ENCODE results near the gene HBD. TPM values are rescaled to one million over a fixed set of nuclear protein-coding genes. Genes with fewer than 3 reads are reported as not detected.
"Not testable (repeated sequence)": the region's sequence is repeated elsewhere in the genome, so short reads cannot be mapped to it uniquely, and the experiment has no call there.

Gene HBD
- total RNA-seq, 2 donors from 2014 or later, result not detected

DNA sequence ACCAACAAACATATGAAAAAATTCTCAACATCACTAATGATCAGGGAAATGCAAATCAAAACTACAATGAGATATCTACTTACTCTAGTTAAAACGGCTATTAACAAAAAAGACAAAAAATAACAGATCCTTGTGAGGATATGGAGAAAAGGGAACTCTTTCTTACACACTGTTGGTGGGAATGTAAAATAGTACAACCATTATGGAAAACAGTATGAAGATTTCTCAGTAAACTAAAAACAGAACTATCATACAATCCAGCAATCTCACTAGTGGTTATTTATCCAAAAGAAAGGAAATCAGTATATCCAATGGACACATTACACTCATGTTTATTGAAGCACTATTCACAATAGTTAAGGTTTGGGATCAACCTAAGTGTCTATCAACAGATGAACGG is 31.5 kb upstream of the HBD start:
- Histone ChIP-seq H3K9ac (ENCODE audit: low read depth in 2 of 2, low read length in 2 of 2) (no peak overlapping the region), H3K27ac (no peak overlapping the region), H3K4me1 (no peaks in the 10 kb centered on the region), H3K36me3 (no peaks in the 10 kb centered on the region), H3K9me3 (no peaks in the 10 kb centered on the region), H3K27me3 (no peaks in the 10 kb centered on the region), H3K4me3 (no peak overlapping the region)
- TF ChIP-seq, protein P1, sequence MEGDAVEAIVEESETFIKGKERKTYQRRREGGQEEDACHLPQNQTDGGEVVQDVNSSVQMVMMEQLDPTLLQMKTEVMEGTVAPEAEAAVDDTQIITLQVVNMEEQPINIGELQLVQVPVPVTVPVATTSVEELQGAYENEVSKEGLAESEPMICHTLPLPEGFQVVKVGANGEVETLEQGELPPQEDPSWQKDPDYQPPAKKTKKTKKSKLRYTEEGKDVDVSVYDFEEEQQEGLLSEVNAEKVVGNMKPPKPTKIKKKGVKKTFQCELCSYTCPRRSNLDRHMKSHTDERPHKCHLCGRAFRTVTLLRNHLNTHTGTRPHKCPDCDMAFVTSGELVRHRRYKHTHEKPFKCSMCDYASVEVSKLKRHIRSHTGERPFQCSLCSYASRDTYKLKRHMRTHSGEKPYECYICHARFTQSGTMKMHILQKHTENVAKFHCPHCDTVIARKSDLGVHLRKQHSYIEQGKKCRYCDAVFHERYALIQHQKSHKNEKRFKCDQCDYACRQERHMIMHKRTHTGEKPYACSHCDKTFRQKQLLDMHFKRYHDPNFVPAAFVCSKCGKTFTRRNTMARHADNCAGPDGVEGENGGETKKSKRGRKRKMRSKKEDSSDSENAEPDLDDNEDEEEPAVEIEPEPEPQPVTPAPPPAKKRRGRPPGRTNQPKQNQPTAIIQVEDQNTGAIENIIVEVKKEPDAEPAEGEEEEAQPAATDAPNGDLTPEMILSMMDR (IDR thresholded peaks at IDR 0.05), result no peak
- no peak for DNase-seq
- intact Hi-C loops (cut with DNase I), result no loop called here

DNA sequence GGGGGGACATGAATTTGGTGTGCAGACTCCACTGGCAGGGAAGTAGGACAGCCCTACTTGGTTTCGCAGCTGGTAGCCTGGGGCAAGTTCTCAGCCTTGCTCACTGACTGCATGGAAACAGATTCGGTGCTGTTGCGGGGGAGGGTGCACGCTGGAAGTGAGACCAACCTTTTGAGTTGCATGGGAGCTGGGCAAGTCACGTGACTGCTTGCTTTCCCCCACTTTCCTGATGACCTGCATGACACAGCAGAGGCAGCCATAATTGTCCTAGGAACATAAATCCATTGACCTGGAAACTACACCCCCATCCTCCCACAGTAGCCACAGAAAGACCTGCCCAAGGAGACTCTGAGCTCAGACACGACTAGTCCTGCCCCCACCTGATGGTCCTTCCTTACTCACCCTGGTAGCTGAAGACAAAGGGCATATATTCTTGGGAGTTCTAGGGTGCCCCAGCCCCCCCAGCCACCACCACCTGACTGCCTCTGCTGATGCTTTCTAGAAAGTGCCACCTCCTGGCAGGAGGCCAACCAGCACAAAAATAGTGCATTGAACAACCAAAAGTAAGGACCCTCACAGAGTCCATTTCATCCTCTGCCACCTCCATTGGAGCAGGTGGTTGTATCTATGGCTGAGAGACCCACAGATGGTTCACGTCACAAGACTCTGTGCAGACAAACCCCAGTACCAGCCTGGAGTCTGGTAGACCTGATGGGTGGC is 24.4 kb upstream of the HBD start:
- DNase-seq, result no peak
- Histone ChIP-seq H3K36me3 (no peaks in the 10 kb centered on the region), H3K9me3 (no peaks in the 10 kb centered on the region), H3K9ac (ENCODE audit: low read depth in 2 of 2, low read length in 2 of 2) (no peak overlapping the region), H3K27me3 (no peaks in the 10 kb centered on the region), H3K4me3 (no peak overlapping the region), H3K27ac (no peak overlapping the region), H3K4me1 (no peaks in the 10 kb centered on the region)
- TF ChIP-seq, protein P1 (IDR thresholded peaks at IDR 0.05), result no peak
- intact Hi-C loops (cut with DNase I), result no loop called here

DNA sequence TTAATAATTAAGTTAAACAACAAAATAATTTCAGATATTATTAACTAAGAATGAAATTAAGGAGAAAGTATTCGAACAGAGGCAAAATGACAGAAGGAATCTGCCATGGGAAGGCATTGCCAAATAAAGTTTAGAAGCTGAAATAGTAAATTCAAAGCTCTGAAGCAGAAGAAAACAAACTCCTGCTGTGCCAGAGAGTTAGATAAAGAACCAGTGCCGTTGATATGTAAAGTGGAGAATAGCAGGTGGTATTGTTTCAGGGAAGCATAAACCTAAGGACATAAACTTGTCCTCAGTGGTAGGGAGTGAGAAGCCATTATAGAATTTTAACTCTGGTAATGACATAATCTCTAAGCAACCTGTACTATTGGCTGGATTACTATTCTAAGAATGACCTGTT is 23.0 kb upstream of the HBD start:
- Histone ChIP-seq H3K9ac (ENCODE audit: low read depth in 2 of 2, low read length in 2 of 2) (no peak overlapping the region), H3K4me3 (no peak overlapping the region), H3K27me3 (no peaks in the 10 kb centered on the region), H3K36me3 (no peaks in the 10 kb centered on the region), H3K27ac (no peak overlapping the region), H3K9me3 (no peaks in the 10 kb centered on the region), H3K4me1 (no peaks in the 10 kb centered on the region)
- intact Hi-C loops (cut with DNase I), result no loop called here
- TF ChIP-seq, protein P1 (IDR thresholded peaks at IDR 0.05), result no peak
- DNase-seq, result no peak

DNA sequence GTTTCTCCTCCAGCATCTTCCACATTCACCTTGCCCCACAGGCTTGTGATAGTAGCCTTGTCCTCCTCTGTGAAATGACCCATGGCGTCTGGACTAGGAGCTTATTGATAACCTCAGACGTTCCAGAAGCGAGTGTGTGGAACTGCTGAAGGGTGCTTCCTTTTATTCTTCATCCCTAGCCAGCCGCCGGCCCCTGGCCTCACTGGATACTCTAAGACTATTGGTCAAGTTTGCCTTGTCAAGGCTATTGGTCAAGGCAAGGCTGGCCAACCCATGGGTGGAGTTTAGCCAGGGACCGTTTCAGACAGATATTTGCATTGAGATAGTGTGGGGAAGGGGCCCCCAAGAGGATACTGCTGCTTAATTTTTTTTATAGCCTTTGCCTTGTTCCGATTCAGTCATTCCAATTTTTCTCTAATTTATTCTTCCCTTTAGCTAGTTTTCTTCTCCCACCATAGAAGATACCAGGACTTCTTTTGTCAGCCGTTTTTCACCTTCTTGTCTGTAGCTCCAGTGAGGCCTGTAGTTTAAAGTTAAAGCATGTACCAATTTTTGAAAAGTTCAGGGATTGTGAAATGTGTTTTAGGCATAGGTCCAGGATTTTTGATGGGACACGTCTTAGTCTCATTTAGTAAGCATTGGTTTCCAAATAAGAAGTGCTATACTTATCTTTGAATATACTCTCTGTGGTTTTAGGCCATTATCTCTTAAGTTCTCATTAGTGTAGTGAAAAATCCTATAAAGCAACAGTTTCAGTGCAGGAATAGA is 20.5 kb upstream of the HBD start, which contains the start of gene HBG2:
Gene HBG2, minus strand, starts transcription at position 136 of the 768 bp plus-strand sequence. Its CDS starts 53 bp downstream, at position 83.
- H3K9me3 ChIP-seq; H3K9ac ChIP-seq (ENCODE audit: low read depth in 2 of 2, low read length in 2 of 2); H3K4me1 ChIP-seq; H3K27ac ChIP-seq; DNase-seq; intact Hi-C loops (cut with DNase I); H3K27me3 ChIP-seq; H3K36me3 ChIP-seq; H3K4me3 ChIP-seq: not testable (repeated sequence)

DNA sequence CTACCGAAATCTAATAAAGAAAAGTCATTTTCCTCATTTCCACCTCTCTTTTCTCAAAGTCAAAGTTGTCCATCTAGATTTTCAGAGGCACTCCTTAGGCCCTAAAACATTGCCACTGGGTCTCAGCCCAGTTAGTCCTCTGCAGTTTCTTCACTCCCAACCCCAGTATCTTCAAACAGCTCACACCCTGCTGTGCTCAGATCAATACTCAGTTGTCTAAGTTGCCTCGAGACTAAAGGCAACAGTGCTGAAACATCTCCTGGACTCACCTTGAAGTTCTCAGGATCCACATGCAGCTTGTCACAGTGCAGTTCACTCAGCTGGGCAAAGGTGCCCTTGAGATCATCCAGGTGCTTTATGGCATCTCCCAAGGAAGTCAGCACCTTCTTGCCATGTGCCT is 19.7 kb upstream of the HBD start:
- H3K4me3 ChIP-seq; H3K27ac ChIP-seq; H3K9ac ChIP-seq (ENCODE audit: low read depth in 2 of 2, low read length in 2 of 2); intact Hi-C loops (cut with DNase I); H3K9me3 ChIP-seq; H3K36me3 ChIP-seq; DNase-seq; H3K4me1 ChIP-seq; H3K27me3 ChIP-seq: not testable (repeated sequence)

DNA sequence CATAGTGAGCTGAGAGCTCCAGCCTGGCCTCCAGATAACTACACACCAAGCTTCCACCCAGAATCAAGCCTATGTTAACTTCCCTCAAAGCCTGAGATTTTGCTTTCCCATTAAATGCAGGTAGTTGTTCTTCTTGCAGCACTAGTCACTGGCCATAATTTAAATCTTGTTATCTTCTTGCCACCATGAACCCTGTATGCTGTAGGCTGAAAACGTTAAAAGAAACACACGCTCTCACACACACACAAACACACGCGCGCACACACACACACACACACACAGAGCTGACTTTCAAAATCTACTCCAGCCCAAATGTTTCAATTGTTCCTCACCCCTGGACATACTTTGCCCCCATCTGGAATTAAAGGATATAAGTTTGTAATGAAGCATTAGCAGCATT is 19.2 kb upstream of the HBD start:
- H3K27ac ChIP-seq; H3K36me3 ChIP-seq; H3K9ac ChIP-seq (ENCODE audit: low read depth in 2 of 2, low read length in 2 of 2); H3K4me3 ChIP-seq; H3K4me1 ChIP-seq; intact Hi-C loops (cut with DNase I); H3K27me3 ChIP-seq; DNase-seq; H3K9me3 ChIP-seq: not testable (repeated sequence)

DNA sequence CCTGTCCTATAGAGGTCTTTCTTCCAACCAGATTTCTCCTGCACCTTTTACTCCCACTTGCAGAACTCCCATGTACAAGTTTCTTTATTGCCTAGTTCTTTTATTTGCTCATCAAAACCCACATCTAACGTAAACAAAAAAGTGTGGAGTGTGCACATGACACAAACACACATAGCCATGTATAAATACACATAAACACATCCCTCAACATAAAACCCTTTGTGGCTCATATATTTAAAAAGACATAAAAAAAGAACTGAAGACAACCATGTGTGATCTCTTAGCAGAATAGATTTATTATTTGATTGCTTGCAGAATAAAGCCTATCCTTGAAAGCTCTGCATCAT is 18.6 kb upstream of the HBD start:
- Histone ChIP-seq H3K36me3 (no peaks in the 10 kb centered on the region), H3K27ac (no peak overlapping the region), H3K9me3 (no peaks in the 10 kb centered on the region), H3K4me3 (no peak overlapping the region), H3K9ac (ENCODE audit: low read depth in 2 of 2, low read length in 2 of 2) (no peak overlapping the region), H3K4me1 (no peaks in the 10 kb centered on the region), H3K27me3 (no peaks in the 10 kb centered on the region)
- intact Hi-C loops (cut with DNase I), result no loop called here
- TF ChIP-seq, protein P1 (IDR thresholded peaks at IDR 0.05), result no peak
- DNase-seq, result no peak
